Measurements from ENCODE around the gene PIGT. TPM values are rescaled to one million over a fixed set of nuclear protein-coding genes. Genes with fewer than 3 reads are reported as not detected.

PIGT gene
- total RNA-seq, 1 experiment from 2014 or later = 101 TPM

- Histone ChIP-seq H3K27me3 (ENCODE audit: insufficient read depth, low read depth) (no peaks in the 10 kb centered on the region), H3K79me2 (ENCODE audit: low read depth) (peaks cover 17% of the 10 kb centered on the region), H3K9me3 (ENCODE audit: insufficient read depth, low read depth) (peaks cover 6% of the 10 kb centered on the region; the same call in 1 of the 2 replicates), H3K4me1 (replicated peaks; ENCODE audit: insufficient read depth) (peaks cover 16% of the 10 kb centered on the region), H3K36me3 (ENCODE audit: low read depth) (0 out of 2 replicates have a peak, but pooled peaks cover 20% of the 10 kb centered on the region), H2AFZ (peak overlapping the region; percentile 89), H4K20me1 (ENCODE audit: insufficient read depth) (no peaks in the 10 kb centered on the region), H3K4me3 (peak overlapping the region; percentile 96), H3K27ac (peak overlapping the region; percentile 63), H3K9me2 (ENCODE audit: insufficient read depth) (no peaks in the 10 kb centered on the region), H3F3A (ENCODE audit: insufficient read depth, low read depth) (peaks cover 34% of the 10 kb centered on the region), H3K4me2 (peak overlapping the region; percentile 84)
- BruUV-seq (replicated peaks) = no TSS peak
- TF ChIP-seq EZH2 (IDR thresholded peaks at IDR 0.05; ENCODE audit: low read depth) (no peak), CTCF (conservative IDR thresholded peaks at IDR 0.05) (no peak)
- ChIA-PET CTCF (interaction anchor here (0.6 to 2.1 kb wide), 5 partner anchors 9 to 363 kb away, joined by 3 to 7 read pairs (median 5); partner anchors contain the start of genes PIGT and WFDC2), POLR2A (ENCODE audit: unreplicated experiment) (interaction anchor here (0.6 to 1.1 kb wide), 3 partner anchors 10 to 526 kb away, joined by 3 to 17 read pairs (median 3); partner anchors contain the start of gene PIGT)
- intact Hi-C loops (cut with micrococcal nuclease; ENCODE audit: unreplicated experiment) = loop anchor here (1.0 kb wide), 1 partner anchor 43 kb away; the partner anchor contains the start of gene SYS1
- peak; percentile 52 to 68 for DNase-seq
Observed at GRCh38 chr20:45406260-45407066, 9.5 kb upstream of the PIGT start.

GRCh38 chr20:45407067-45407745 is 8.7 kb upstream of the PIGT start:
- intact Hi-C loops (cut with micrococcal nuclease; ENCODE audit: unreplicated experiment) = no loop called here
- Histone ChIP-seq H3K9me2 (ENCODE audit: insufficient read depth) (no peaks in the 10 kb centered on the region), H3K27ac (peak overlapping the region; percentile 63), H3F3A (ENCODE audit: insufficient read depth, low read depth) (peaks cover 41% of the 10 kb centered on the region), H3K4me2 (peak overlapping the region; percentile 84), H3K36me3 (ENCODE audit: low read depth) (0 out of 2 replicates have a peak, but pooled peaks cover 20% of the 10 kb centered on the region), H3K79me2 (ENCODE audit: low read depth) (peaks cover 17% of the 10 kb centered on the region), H3K4me3 (peak overlapping the region; percentile 96), H3K4me1 (replicated peaks; ENCODE audit: insufficient read depth) (peaks cover 16% of the 10 kb centered on the region), H2AFZ (peak overlapping the region; percentile 89), H3K9me3 (ENCODE audit: insufficient read depth, low read depth) (no peaks in the 10 kb centered on the region), H4K20me1 (ENCODE audit: insufficient read depth) (no peaks in the 10 kb centered on the region), H3K27me3 (ENCODE audit: insufficient read depth, low read depth) (no peaks in the 10 kb centered on the region)
- TSS peak; percentile 41 for BruUV-seq (replicated peaks)
- DNase-seq = peak; percentile 34 to 35
- CTCF ChIA-PET = interaction anchor here (0.6 to 2.1 kb wide), 4 partner anchors 9 to 364 kb away, joined by 3 to 7 read pairs (median 6); partner anchors contain the start of gene PIGT
- TF ChIP-seq CTCF (conservative IDR thresholded peaks at IDR 0.05) (no peak), EZH2 (IDR thresholded peaks at IDR 0.05; ENCODE audit: low read depth) (no peak)
- POLR2A ChIA-PET (ENCODE audit: unreplicated experiment) = interaction anchor here (0.6 to 1.1 kb wide), 5 partner anchors 9 to 525 kb away, joined by 3 to 7 read pairs (median 3); partner anchors contain the start of gene PIGT
